K562 (cell line): ENCODE data around the gene FAM156A. TPM values are rescaled to one million over a fixed set of nuclear protein-coding genes. Genes with fewer than 3 reads are reported as not detected.

Experiments
- ATAC-seq: fragments of 200-7000 bp; cut with Tn5 transposase; 3 replicates; pipeline ENCODE4 v1.9.1; 2020; ENCODE audit warnings: moderate library complexity
- BruUV-seq: library from RNA; stranded (reverse); fragments of 400-500 nt; replicated peaks from 2 replicates; lab custom pipeline; 2021; lab: Mats Ljungman, UMichigan
- CTCF ChIA-PET: fragments of 300-600 bp; formaldehyde crosslinking; extraction: SDS; loops from one replicate; lab custom pipeline; 2021; ENCODE audit warnings: low intra/inter-chr PET ratio; lab: Yijun Ruan, JAX
- POLR2A ChIA-PET: fragments of 300-600, 350-650 bp; sonication (Branson Sonifier 250); formaldehyde crosslinking; extraction: SDS; loops from one replicate; lab custom pipeline; 2021; ENCODE audit warnings: antibody characterized with exemption, inconsistent platforms; lab: Yijun Ruan, JAX
- DNase-seq, 4 experiments: peaks; one replicate each; pipeline versions ENCODE4 v3.0.0 to v3.0.0-alpha.2; 2011 to 2018; ENCODE audit warnings: low spot score in 3 of 4, mixed read lengths in 3 of 4; ENCODE audit errors: extremely low read depth in 1 of 4
- FAIRE-seq: peaks from 2 replicates; lab custom pipeline; 2011; peaks lifted over from hg19 to GRCh38; lab: Jason Lieb, UNC
- H2AFZ ChIP-seq: 2 replicates; pipeline ENCODE4 v1.6.0; 2011; ENCODE audit warnings: low read depth, low read length, control low read depth, inconsistent platforms
- H3K27ac ChIP-seq: fragments of 200-600 bp; 3 replicates; pipeline ENCODE4 v1.8.0; 2011; ENCODE audit warnings: low read depth, mild to moderate bottlenecking, control low read depth, inconsistent platforms, low read length, moderate library complexity, mixed read lengths; ENCODE audit errors: extremely low read depth
- H3K27me3 ChIP-seq, 2 experiments: fragments of 300-600 bp in 1 of 2; 2 replicates in 1 of 2; 3 replicates in 1 of 2; pipeline versions ENCODE4 v1.6.0 to v1.8.0; 2011; ENCODE audit warnings: inconsistent platforms in 2 of 2, low read length in 2 of 2, mild to moderate bottlenecking in 1 of 2, mixed read lengths in 1 of 2, moderate library complexity in 1 of 2; ENCODE audit not compliant: control insufficient read depth in 2 of 2, insufficient read depth in 2 of 2
- H3K36me3 ChIP-seq: fragments of 300-600 bp; 3 replicates; pipeline ENCODE4 v1.8.0; 2011; ENCODE audit warnings: mild to moderate bottlenecking, low read length, inconsistent platforms; ENCODE audit not compliant: control insufficient read depth, insufficient read depth
- H3K4me1 ChIP-seq, 2 experiments: fragments of 200-600 bp in 1 of 2; replicated peaks in 1 of 2; 2 replicates in 1 of 2; 3 replicates in 1 of 2; pipeline versions ENCODE4 v1.5.1 to v1.8.0; 2011; ENCODE audit warnings: inconsistent platforms in 2 of 2, low read length in 2 of 2, mild to moderate bottlenecking in 1 of 2, mixed read lengths in 1 of 2, moderate library complexity in 1 of 2; ENCODE audit not compliant: control insufficient read depth in 2 of 2, insufficient read depth in 2 of 2
- H3K4me2 ChIP-seq: 2 replicates; pipeline ENCODE4 v1.6.1; 2011; ENCODE audit warnings: low read length, control low read depth, inconsistent platforms, mixed read lengths; ENCODE audit not compliant: insufficient read depth
- H3K4me3 ChIP-seq: fragments of 200-600 bp; sonication (generic), shearing (Covaris generic); 2 replicates; pipeline ENCODE4 v1.5.1; 2016; ENCODE audit warnings: control low read depth, inconsistent platforms
- H3K79me2 ChIP-seq: fragments of 200-600 bp; 3 replicates; pipeline ENCODE4 v1.8.0; 2011; ENCODE audit warnings: low read length, inconsistent platforms; ENCODE audit not compliant: control insufficient read depth, insufficient read depth
- H3K9ac ChIP-seq, 2 experiments: 2 replicates each; pipeline versions ENCODE4 v1.6.0 to v1.6.1; 2011; ENCODE audit warnings: low read depth in 2 of 2, low read length in 2 of 2, control low read depth in 1 of 2, inconsistent platforms in 1 of 2, mild to moderate bottlenecking in 1 of 2, mixed read lengths in 1 of 2; ENCODE audit not compliant: insufficient read depth in 1 of 2
- H3K9me1 ChIP-seq: one replicate; pipeline ENCODE4 v1.6.0; 2011; ENCODE audit warnings: inconsistent platforms, mild to moderate bottlenecking, low read length, moderate library complexity; ENCODE audit not compliant: control insufficient read depth, insufficient read depth
- H3K9me3 ChIP-seq: replicated peaks from 2 replicates; pipeline ENCODE4 v1.5.1; 2011; ENCODE audit warnings: low read depth, low read length, inconsistent platforms; ENCODE audit not compliant: control insufficient read depth, insufficient read depth
- H4K20me1 ChIP-seq: replicated peaks from 2 replicates; pipeline ENCODE4 v1.6.1; 2011; ENCODE audit warnings: low read length, inconsistent platforms, mixed read lengths; ENCODE audit not compliant: control insufficient read depth, insufficient read depth
- CREB3L1 ChIP-seq: fragments of 450-650 bp; IDR thresholded peaks from 2 replicates; pipeline ENCODE4 v1.6.1; 2014; ENCODE audit warnings: low read depth, mild to moderate bottlenecking, moderate library complexity, borderline replicate concordance
- KLF13 ChIP-seq: fragments of 450-650 bp; IDR thresholded peaks from 2 replicates; pipeline ENCODE4 v1.6.1; 2016; ENCODE audit warnings: missing genetic modification characterization, low read depth, mild to moderate bottlenecking, missing compliant biosample characterization, moderate library complexity, borderline replicate concordance
- PRDM10 ChIP-seq: fragments of 450-650 bp; IDR thresholded peaks from 2 replicates; pipeline ENCODE4 v1.6.1; 2018; ENCODE audit not compliant: partially characterized antibody
- PREB ChIP-seq: sonication (generic); formaldehyde crosslinking; IDR thresholded peaks from 2 replicates; pipeline ENCODE4 v1.8.1; 2023; ENCODE audit warnings: mild to moderate bottlenecking, missing genetic modification reagents
- TBP ChIP-seq: optimal IDR thresholded peaks from 2 replicates; pipeline ENCODE3; 2011; ENCODE audit warnings: low read depth, low read length, improper control_type of control experiment
- YBX1 ChIP-seq: fragments of 450-650 bp; IDR thresholded peaks from 2 replicates; pipeline ENCODE4 v1.7.1; 2016; ENCODE audit warnings: mild to moderate bottlenecking
- WGBS: fragments of 100-300 bp; shearing (Covaris generic); methylation state at CpG from one replicate; pipeline ENCODE4 v1.1.6; 2016; ENCODE audit warnings: low coverage, mixed read lengths; ENCODE audit not compliant: insufficient coverage; ENCODE audit errors: missing lambda C conversion rate; 5-methylcytosine and 5-hydroxymethylcytosine counted together
- in situ Hi-C: fragments of 300-500 bp; cut with MboI; formaldehyde crosslinking; loops from 4 replicates; pipeline ENCODE4 v1.15.0; 2018; ENCODE audit warnings: inconsistent platforms, mixed read lengths
- intact Hi-C: fragments of 100-400 bp; cut with micrococcal nuclease; formaldehyde crosslinking; loops from 2 replicates; pipeline ENCODE4 v1.14.2; 2022
- polyA plus RNA-seq, 8 experiments: library from polyadenylated mRNA; depleted of rRNA in 4 of 8; stranded (reverse) in 5 of 8; unstranded in 3 of 8; fragments of >200 nt; fragmentation: Nextera tagmentation in 2 of 8; fragmentation: Illumina TruSeq in 1 of 8; extraction: Ambion mirVana in 2 of 8; extraction: Trizol in 1 of 8; gene quantifications; 2 replicates each; pipeline versions ENCODE4 v1.2.1 to v1.2.3, GENCODE V29; 2011 to 2014; ENCODE audit warnings: inconsistent platforms in 1 of 8, missing spikeins in 1 of 8
- total RNA-seq, 7 experiments: library from RNA; depleted of rRNA in 6 of 7; stranded (reverse); fragments of >200 nt in 6 of 7; fragmentation: Illumina TruSeq in 2 of 7; extraction: Trizol in 2 of 7; gene quantifications; 2 replicates each; pipeline versions ENCODE4 v1.2.1 to v1.2.3, GENCODE V29; 2011 to 2021; ENCODE audit warnings: low replicate concordance in 1 of 7

FAM156A gene
- total and polyA plus RNA-seq, 9 of the 15 experiments (the other 6 are each of a cell fraction or from before 2014, with no cell fraction given) = 1.9 to 20.3 (median 8.6) TPM

GRCh38 chrX:52934704-52935469, 23.4 kb downstream of the FAM156A start (continued):
- TF ChIP-seq KLF13 (tag) = 0 out of 2 replicates have a peak, but pooled peaks have one; percentile 39

- peak overlapping the region; percentile 95 for H2AFZ ChIP-seq
- no TSS peak for BruUV-seq
These were observed 24.2 kb downstream of the FAM156A start for GRCh38 chrX:52933976-52934703.

More at GRCh38 chrX:52933976-52934703, 24.2 kb downstream of the FAM156A start:
- 5% methylated on average over 27 of the region's 27 CpGs for WGBS
- ATAC-seq (no peak; the same call in 2 of the 3 replicates), FAIRE-seq (peak; percentile 62), DNase-seq (no peak)
- no peaks in the 10 kb centered on the region for H3K27me3 ChIP-seq
- peak overlapping the region; percentile 88 for H3K4me2 ChIP-seq
- H3K9me1 ChIP-seq = no peaks in the 10 kb centered on the region
- peak overlapping the region; percentile 60 for H3K27ac ChIP-seq
- in situ Hi-C loops = no loop called here
- H3K79me2 ChIP-seq = no peaks in the 10 kb centered on the region
- H3K9me3 ChIP-seq = no peaks in the 10 kb centered on the region
- H3K36me3 ChIP-seq = no peaks in the 10 kb centered on the region
- peaks cover 0 to 6% of the 10 kb centered on the region in 2 experiments; a peak in 4 of 5 replicates for H3K4me1 ChIP-seq
- ChIA-PET POLR2A (no interaction called here), CTCF (interaction anchor here (0.6 to 1.2 kb wide), 2 partner anchors 13 to 533 kb away, joined by 4 read pairs; no protein-coding TSS in a partner anchor)
- no peaks in the 10 kb centered on the region for H4K20me1 ChIP-seq
- peak overlapping the region; percentile 72 for H3K4me3 ChIP-seq
- intact Hi-C loops = no loop called here
- H3K9ac ChIP-seq = peak overlapping the region; percentile 83 to 97
- TF ChIP-seq PREB (no peak), TBP (peak; percentile 10), CREB3L1 (0 out of 2 replicates have a peak, but pooled peaks have one; percentile 4), PRDM10 (peak; percentile 40), YBX1 (no peak)
